HCT116 (cell line): Measurements from ENCODE around the gene ZFP1. TPM values are rescaled to one million over a fixed set of nuclear protein-coding genes. Genes with fewer than 3 reads are reported as not detected.

Experiments
- ATAC-seq: fragments of 200-7000 bp; cut with Tn5 transposase; 2 replicates; pipeline ENCODE4 v1.9.1; 2020; ENCODE audit warnings: mild to moderate bottlenecking, moderate library complexity
- BruUV-seq: library from RNA; stranded (reverse); fragments of 400-500 nt; replicated peaks from 2 replicates; lab custom pipeline; 2021; lab: Mats Ljungman, UMichigan
- CTCF ChIA-PET: fragments of 300-600 bp; sonication (Branson Sonifier 250); formaldehyde crosslinking; loops from one replicate; lab custom pipeline; 2021; ENCODE audit warnings: antibody characterized with exemption; lab: Charles Lee
- POLR2A ChIA-PET: fragments of 300-600, 350-600 bp; sonication (Branson Sonifier 250); formaldehyde crosslinking; loops from one replicate; lab custom pipeline; 2021; ENCODE audit warnings: antibody characterized with exemption; lab: Charles Lee
- RAD21 ChIA-PET, 2 experiments: fragments of 300-600 bp; sonication (Branson Sonifier 250); formaldehyde crosslinking; loops; one replicate each; lab custom pipeline; 2023; ENCODE audit warnings: low total read pairs in 2 of 2; ENCODE audit not compliant: uncharacterized antibody in 2 of 2, unreplicated experiment in 2 of 2, low non-redundant PET in 1 of 2; lab: Charles Lee
- DNase-seq: peaks from one replicate; pipeline ENCODE4 v3.0.0-alpha.2; 2010; ENCODE audit warnings: low read depth, low spot score
- H2AFZ ChIP-seq: fragments of 200-600 bp; shearing (Covaris generic), sonication (generic); 2 replicates; pipeline ENCODE4 v1.6.1; 2017; ENCODE audit warnings: low read depth, mixed run types, mixed read lengths, antibody characterized with exemption, low read length; ENCODE audit not compliant: poor library complexity, severe bottlenecking
- H3K27ac ChIP-seq: 2 replicates; pipeline ENCODE4 v1.5.1; 2012; ENCODE audit warnings: low read depth, low read length
- H3K27me3 ChIP-seq: fragments of 200-600 bp; sonication (generic); 2 replicates; pipeline ENCODE4 v1.6.1; 2016; ENCODE audit warnings: mixed run types, low read length, mixed read lengths; ENCODE audit not compliant: insufficient read depth
- H3K36me3 ChIP-seq, 2 experiments: fragments of 200-500 bp in 1 of 2; fragments of 200-600 bp in 1 of 2; sonication (Bioruptor generic) in 1 of 2; sonication (generic) in 1 of 2; 2 replicates each; pipeline versions ENCODE4 v1.5.1 to v1.6.1; 2014 to 2016; ENCODE audit warnings: low read length in 2 of 2, inconsistent platforms in 1 of 2, mixed read lengths in 1 of 2, mixed run types in 1 of 2; ENCODE audit not compliant: insufficient read depth in 2 of 2, control insufficient read depth in 1 of 2
- H3K4me1 ChIP-seq, 2 experiments: fragments of 200-600 bp in 1 of 2; sonication (generic) in 1 of 2; 2 replicates each; pipeline versions ENCODE4 v1.5.1 to v1.6.1; 2012 to 2017; ENCODE audit warnings: low read length in 2 of 2, inconsistent platforms in 1 of 2, mild to moderate bottlenecking in 1 of 2, mixed read lengths in 1 of 2, mixed run types in 1 of 2, moderate library complexity in 1 of 2; ENCODE audit not compliant: insufficient read depth in 2 of 2, control insufficient read depth in 1 of 2
- H3K4me2 ChIP-seq: fragments of 200-600 bp; sonication (generic); 2 replicates; pipeline ENCODE4 v1.6.1; 2017; ENCODE audit warnings: mixed run types, low read length, mixed read lengths
- H3K4me3 ChIP-seq, 2 experiments: fragments of 200-600 bp in 1 of 2; sonication (generic) in 1 of 2; replicated peaks in 1 of 2; 2 replicates each; pipeline ENCODE4 v1.5.1; 2011 to 2016; ENCODE audit warnings: low read length in 2 of 2, control low read depth in 1 of 2, low read depth in 1 of 2, mild to moderate bottlenecking in 1 of 2, mixed read lengths in 1 of 2, mixed run types in 1 of 2
- H3K79me2 ChIP-seq: fragments of 200-600 bp; sonication (generic); 2 replicates; pipeline ENCODE4 v1.6.1; 2017; ENCODE audit warnings: mild to moderate bottlenecking, mixed run types, low read length, moderate library complexity, mixed read lengths; ENCODE audit not compliant: insufficient read depth
- H3K9ac ChIP-seq: fragments of 200-600 bp; sonication (generic); 2 replicates; pipeline ENCODE4 v1.6.1; 2016; ENCODE audit warnings: low read length, mixed read lengths
- H3K9me2 ChIP-seq: fragments of 200-600 bp; sonication (generic), shearing (Covaris generic); 2 replicates; pipeline ENCODE4 v1.6.1; 2017; ENCODE audit warnings: mixed run types, mild to moderate bottlenecking, moderate library complexity; ENCODE audit not compliant: insufficient read depth
- H3K9me3 ChIP-seq, 2 experiments: fragments of 200-500 bp in 1 of 2; fragments of 200-600 bp in 1 of 2; sonication (Bioruptor generic) in 1 of 2; sonication (generic) in 1 of 2; 2 replicates each; pipeline ENCODE4 v1.6.1; 2014 to 2017; ENCODE audit warnings: low read length in 2 of 2, mixed read lengths in 2 of 2, inconsistent platforms in 1 of 2, low read depth in 1 of 2, mild to moderate bottlenecking in 1 of 2, mixed run types in 1 of 2, moderate library complexity in 1 of 2; ENCODE audit not compliant: control insufficient read depth in 1 of 2, insufficient read depth in 1 of 2
- H4K20me1 ChIP-seq: fragments of 200-600 bp; sonication (generic), shearing (Covaris generic); 2 replicates; pipeline ENCODE4 v1.6.1; 2017; ENCODE audit warnings: mixed run types, mild to moderate bottlenecking, moderate library complexity; ENCODE audit not compliant: insufficient read depth
- CBX3 ChIP-seq: IDR thresholded peaks from 2 replicates; pipeline ENCODE4 v1.6.1; 2012; ENCODE audit warnings: low read depth
- CEBPB ChIP-seq: IDR thresholded peaks from 2 replicates; pipeline ENCODE4 v1.6.1; 2012; ENCODE audit warnings: low read depth
- EGR1 ChIP-seq: IDR thresholded peaks from 2 replicates; pipeline ENCODE4 v1.6.1; 2012; ENCODE audit warnings: low read depth
- ELF1 ChIP-seq: IDR thresholded peaks from 2 replicates; pipeline ENCODE4 v1.6.1; 2012; ENCODE audit warnings: low read depth, borderline replicate concordance
- EZH2 ChIP-seq: fragments of 200-600 bp; sonication (generic); IDR thresholded peaks from 2 replicates; pipeline ENCODE4 v1.6.1; 2017; ENCODE audit warnings: antibody characterized with exemption, mixed run types
- EZH2phosphoT487 ChIP-seq: fragments of 200-600 bp; IDR thresholded peaks from 2 replicates; pipeline ENCODE4 v1.6.1; 2018; ENCODE audit warnings: antibody characterized with exemption, borderline replicate concordance
- FOSL1 ChIP-seq: IDR thresholded peaks from 2 replicates; pipeline ENCODE4 v1.6.1; 2012; ENCODE audit warnings: low read depth
- RAD21 ChIP-seq: IDR thresholded peaks from 2 replicates; pipeline ENCODE4 v1.6.1; 2012; ENCODE audit warnings: low read depth, mild to moderate bottlenecking
- SIN3A ChIP-seq: IDR thresholded peaks from 2 replicates; pipeline ENCODE4 v1.6.1; 2012; ENCODE audit warnings: low read depth
- SP1 ChIP-seq: IDR thresholded peaks from 2 replicates; pipeline ENCODE4 v1.6.1; 2012; ENCODE audit warnings: low read depth
- SRF ChIP-seq: IDR thresholded peaks from 2 replicates; pipeline ENCODE4 v1.6.1; 2012; ENCODE audit warnings: low read depth
- TCF7L2 ChIP-seq: IDR thresholded peaks from 2 replicates; pipeline ENCODE4 v1.7.0; 2011; ENCODE audit warnings: borderline replicate concordance, inconsistent platforms; ENCODE audit not compliant: insufficient read depth, insufficient read length; ENCODE audit errors: extremely low read depth
- YY1 ChIP-seq: IDR thresholded peaks from 2 replicates; pipeline ENCODE4 v1.6.1; 2011; ENCODE audit warnings: low read length, low read depth, moderate library complexity, mild to moderate bottlenecking; ENCODE audit not compliant: insufficient replicate concordance; ENCODE audit errors: extremely low read depth
- ZNF274 ChIP-seq: fragments of 200-500 bp; sonication (Bioruptor generic); IDR thresholded peaks from 2 replicates; pipeline ENCODE4 v1.6.1; 2014; ENCODE audit warnings: mild to moderate bottlenecking, low read depth, low read length, inconsistent platforms
- intact Hi-C: fragments of 100-400 bp; cut with micrococcal nuclease; formaldehyde crosslinking; loops from 2 replicates; pipeline ENCODE4 v1.10.0; 2022
- total RNA-seq: library from RNA; stranded (reverse); gene quantifications from one replicate; pipeline ENCODE4 v1.2.1, GENCODE V29; 2021; ENCODE audit not compliant: unreplicated experiment
- TF ChIP-seq, protein P1 (sequence below): IDR thresholded peaks from 2 replicates; pipeline ENCODE4 v1.6.1; 2012
- TF ChIP-seq, protein P2 (sequence below): IDR thresholded peaks from 2 replicates; pipeline ENCODE4 v1.6.1; 2011; ENCODE audit warnings: mild to moderate bottlenecking, low read length, moderate library complexity; ENCODE audit not compliant: insufficient replicate concordance; ENCODE audit errors: extremely low read depth
- TF ChIP-seq, protein P3 (sequence below), 3 experiments: fragments of 200-600 bp in 1 of 3; sonication (generic) in 1 of 3; IDR thresholded peaks in 2 of 3; conservative IDR thresholded peaks in 1 of 3; 2 replicates each; pipeline ENCODE4 v1.5.1; 2012 to 2017; ENCODE audit warnings: low read depth in 2 of 3, low read length in 2 of 3, antibody characterized with exemption in 1 of 3, borderline replicate concordance in 1 of 3, control low read depth in 1 of 3, mild to moderate bottlenecking in 1 of 3, mixed read lengths in 1 of 3, mixed run types in 1 of 3, moderate library complexity in 1 of 3; ENCODE audit not compliant: insufficient read depth in 1 of 3

The ZFP1 gene
- total RNA-seq, 1 experiment from 2014 or later = 12.8 TPM

DNA sequence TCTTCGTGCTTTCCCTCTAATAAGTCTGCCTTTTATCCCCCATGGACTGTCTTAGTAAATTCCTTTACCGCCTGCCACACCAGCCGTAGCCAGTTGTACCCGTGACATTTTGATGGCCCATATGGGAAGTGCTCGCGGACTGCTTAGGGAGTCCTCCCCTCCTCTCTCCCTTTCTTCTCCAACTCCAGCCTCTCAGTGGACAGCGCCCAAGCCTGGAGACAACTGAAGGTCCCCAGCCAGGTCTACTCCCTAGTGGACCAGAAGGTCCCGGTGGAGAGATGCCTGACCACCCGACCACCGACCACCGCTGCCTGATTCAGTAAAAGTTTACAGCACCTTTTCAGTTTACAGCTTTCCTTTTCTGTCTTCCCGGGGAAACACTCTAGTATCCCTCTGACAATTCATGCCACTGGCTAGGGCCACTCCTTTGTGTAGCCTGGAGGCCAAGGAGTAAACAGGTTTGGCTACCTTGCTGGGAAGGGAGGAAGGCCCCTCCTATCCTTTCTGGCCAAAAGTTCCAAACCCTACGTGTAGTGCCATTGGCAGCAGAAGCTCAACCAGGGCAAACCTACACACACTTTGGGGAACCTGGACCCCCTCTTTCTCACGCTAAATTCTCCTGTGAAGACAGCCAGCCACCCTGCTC lies 40.6 kb downstream of the ZFP1 start:
- H3K27me3 ChIP-seq = no peaks in the 10 kb centered on the region
- H3K79me2 ChIP-seq = no peaks in the 10 kb centered on the region
- DNase-seq (no peak), ATAC-seq (no peak)
- H3K4me3 ChIP-seq = no peak overlapping the region
- ChIA-PET RAD21 (no interaction called here), POLR2A (no interaction called here), CTCF (no interaction called here)
- no peaks in the 10 kb centered on the region for H3K4me1 ChIP-seq
- H3K9me2 ChIP-seq = no peaks in the 10 kb centered on the region
- no peak overlapping the region for H3K9ac ChIP-seq
- no peaks in the 10 kb centered on the region for H3K9me3 ChIP-seq
- no TSS peak for BruUV-seq
- intact Hi-C loops = no loop called here
- H3K4me2 ChIP-seq = no peak overlapping the region
- H2AFZ ChIP-seq = no peak overlapping the region
- no peak for TF ChIP-seq YY1
- TF ChIP-seq, protein P1, sequence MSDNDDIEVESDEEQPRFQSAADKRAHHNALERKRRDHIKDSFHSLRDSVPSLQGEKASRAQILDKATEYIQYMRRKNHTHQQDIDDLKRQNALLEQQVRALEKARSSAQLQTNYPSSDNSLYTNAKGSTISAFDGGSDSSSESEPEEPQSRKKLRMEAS = no peak
- no peak for TF ChIP-seq RAD21
- TF ChIP-seq ZNF274 = no peak
- TF ChIP-seq EZH2phosphoT487 = no peak
- TF ChIP-seq EGR1 = no peak
- TF ChIP-seq, protein P2, sequence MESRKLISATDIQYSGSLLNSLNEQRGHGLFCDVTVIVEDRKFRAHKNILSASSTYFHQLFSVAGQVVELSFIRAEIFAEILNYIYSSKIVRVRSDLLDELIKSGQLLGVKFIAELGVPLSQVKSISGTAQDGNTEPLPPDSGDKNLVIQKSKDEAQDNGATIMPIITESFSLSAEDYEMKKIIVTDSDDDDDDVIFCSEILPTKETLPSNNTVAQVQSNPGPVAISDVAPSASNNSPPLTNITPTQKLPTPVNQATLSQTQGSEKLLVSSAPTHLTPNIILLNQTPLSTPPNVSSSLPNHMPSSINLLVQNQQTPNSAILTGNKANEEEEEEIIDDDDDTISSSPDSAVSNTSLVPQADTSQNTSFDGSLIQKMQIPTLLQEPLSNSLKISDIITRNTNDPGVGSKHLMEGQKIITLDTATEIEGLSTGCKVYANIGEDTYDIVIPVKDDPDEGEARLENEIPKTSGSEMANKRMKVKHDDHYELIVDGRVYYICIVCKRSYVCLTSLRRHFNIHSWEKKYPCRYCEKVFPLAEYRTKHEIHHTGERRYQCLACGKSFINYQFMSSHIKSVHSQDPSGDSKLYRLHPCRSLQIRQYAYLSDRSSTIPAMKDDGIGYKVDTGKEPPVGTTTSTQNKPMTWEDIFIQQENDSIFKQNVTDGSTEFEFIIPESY = no peak
- no peak for TF ChIP-seq SIN3A
- no peak for TF ChIP-seq CBX3
- TF ChIP-seq CEBPB = no peak
- TF ChIP-seq, protein P3, sequence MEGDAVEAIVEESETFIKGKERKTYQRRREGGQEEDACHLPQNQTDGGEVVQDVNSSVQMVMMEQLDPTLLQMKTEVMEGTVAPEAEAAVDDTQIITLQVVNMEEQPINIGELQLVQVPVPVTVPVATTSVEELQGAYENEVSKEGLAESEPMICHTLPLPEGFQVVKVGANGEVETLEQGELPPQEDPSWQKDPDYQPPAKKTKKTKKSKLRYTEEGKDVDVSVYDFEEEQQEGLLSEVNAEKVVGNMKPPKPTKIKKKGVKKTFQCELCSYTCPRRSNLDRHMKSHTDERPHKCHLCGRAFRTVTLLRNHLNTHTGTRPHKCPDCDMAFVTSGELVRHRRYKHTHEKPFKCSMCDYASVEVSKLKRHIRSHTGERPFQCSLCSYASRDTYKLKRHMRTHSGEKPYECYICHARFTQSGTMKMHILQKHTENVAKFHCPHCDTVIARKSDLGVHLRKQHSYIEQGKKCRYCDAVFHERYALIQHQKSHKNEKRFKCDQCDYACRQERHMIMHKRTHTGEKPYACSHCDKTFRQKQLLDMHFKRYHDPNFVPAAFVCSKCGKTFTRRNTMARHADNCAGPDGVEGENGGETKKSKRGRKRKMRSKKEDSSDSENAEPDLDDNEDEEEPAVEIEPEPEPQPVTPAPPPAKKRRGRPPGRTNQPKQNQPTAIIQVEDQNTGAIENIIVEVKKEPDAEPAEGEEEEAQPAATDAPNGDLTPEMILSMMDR (IDR thresholded peaks at IDR 0.05 in 2 of 3, conservative IDR thresholded peaks at IDR 0.05 in 1 of 3; ENCODE audit: borderline replicate concordance in 1 of 3, insufficient read depth in 1 of 3, low read depth in 2 of 3, low read length in 2 of 3) = no peak
- no peak for TF ChIP-seq ELF1
- no peak for TF ChIP-seq FOSL1
- no peak for TF ChIP-seq TCF7L2
- TF ChIP-seq SP1 = no peak
- no peak for TF ChIP-seq SRF
- no peak for TF ChIP-seq EZH2
- no peaks in the 10 kb centered on the region for H4K20me1 ChIP-seq
- H3K27ac ChIP-seq = no peak overlapping the region
- H3K36me3 ChIP-seq = no peaks in the 10 kb centered on the region
